H9 (cell line): ENCODE measurements around the gene BBS2. TPM values are rescaled to one million over a fixed set of nuclear protein-coding genes. Genes with fewer than 3 reads are reported as not detected.

ENCODE experiments used
- DNase-seq: peaks from one replicate; pipeline ENCODE4 v3.0.0-alpha.2; 2017
- H2AFZ ChIP-seq: one replicate; pipeline ENCODE4 v1.6.1; 2013; ENCODE audit warnings: mild to moderate bottlenecking, low read length, control low read depth, moderate library complexity
- H2AK5ac ChIP-seq: 2 replicates; pipeline ENCODE4 v1.6.1; 2013; ENCODE audit warnings: low read length, control low read depth, mixed read lengths; ENCODE audit not compliant: insufficient read length
- H2BK120ac ChIP-seq: one replicate; pipeline ENCODE4 v1.6.1; 2013; ENCODE audit warnings: low read depth, mild to moderate bottlenecking, low read length, control low read depth, inconsistent platforms; ENCODE audit not compliant: poor library complexity, severe bottlenecking
- H2BK12ac ChIP-seq: 2 replicates; pipeline ENCODE4 v1.6.1; 2013; ENCODE audit warnings: low read length, control low read depth, mixed read lengths, low read depth; ENCODE audit not compliant: insufficient read length
- H2BK15ac ChIP-seq: 2 replicates; pipeline ENCODE4 v1.6.1; 2013; ENCODE audit warnings: low read depth, low read length, control low read depth
- H2BK20ac ChIP-seq: one replicate; pipeline ENCODE4 v1.6.1; 2013; ENCODE audit warnings: low read depth, mild to moderate bottlenecking, low read length, control low read depth, inconsistent platforms; ENCODE audit not compliant: poor library complexity, severe bottlenecking
- H2BK5ac ChIP-seq: 2 replicates; pipeline ENCODE4 v1.6.1; 2013; ENCODE audit warnings: low read length, control low read depth, mixed read lengths; ENCODE audit not compliant: insufficient read length
- H3K14ac ChIP-seq: 2 replicates; pipeline ENCODE4 v1.6.1; 2013; ENCODE audit warnings: low read length, control low read depth; ENCODE audit not compliant: insufficient read depth
- H3K18ac ChIP-seq: 2 replicates; pipeline ENCODE4 v1.6.1; 2013; ENCODE audit warnings: low read depth, mild to moderate bottlenecking, mixed read lengths, low read length, control low read depth; ENCODE audit not compliant: insufficient read length
- H3K23ac ChIP-seq: 2 replicates; pipeline ENCODE4 v1.6.1; 2013; ENCODE audit warnings: low read length, control low read depth, mixed read lengths, low read depth; ENCODE audit not compliant: insufficient read length
- H3K23me2 ChIP-seq: 2 replicates; pipeline ENCODE4 v1.6.1; 2013; ENCODE audit warnings: low read depth, mild to moderate bottlenecking, mixed read lengths, low read length, control low read depth; ENCODE audit not compliant: insufficient read length, poor library complexity, severe bottlenecking
- H3K27ac ChIP-seq: 2 replicates; pipeline ENCODE4 v1.5.1; 2013; ENCODE audit warnings: low read length, control low read depth, mixed read lengths, low read depth; ENCODE audit not compliant: insufficient read length
- H3K27me3 ChIP-seq: 2 replicates; pipeline ENCODE4 v1.6.1; 2013; ENCODE audit warnings: low read length, control low read depth, inconsistent platforms; ENCODE audit not compliant: insufficient read depth
- H3K4ac ChIP-seq: 2 replicates; pipeline ENCODE4 v1.6.1; 2013; ENCODE audit warnings: low read depth, mild to moderate bottlenecking, control low read depth, inconsistent platforms, low read length, moderate library complexity
- H3K4me1 ChIP-seq: 2 replicates; pipeline ENCODE4 v1.6.1; 2013; ENCODE audit warnings: low read length, control low read depth, inconsistent platforms; ENCODE audit not compliant: insufficient read depth
- H3K4me2 ChIP-seq: 2 replicates; pipeline ENCODE4 v1.6.1; 2013; ENCODE audit warnings: low read length, control low read depth, mixed read lengths; ENCODE audit not compliant: insufficient read length, insufficient read depth
- H3K56ac ChIP-seq: 2 replicates; pipeline ENCODE4 v1.6.1; 2013; ENCODE audit warnings: low read depth, mild to moderate bottlenecking, mixed read lengths, low read length, control low read depth; ENCODE audit not compliant: insufficient read length
- H3K79me1 ChIP-seq: 2 replicates; pipeline ENCODE4 v1.6.1; 2013; ENCODE audit warnings: low read depth, mild to moderate bottlenecking, moderate library complexity, low read length, control low read depth, inconsistent platforms; ENCODE audit not compliant: insufficient read depth, poor library complexity, severe bottlenecking
- H3K79me2 ChIP-seq: 2 replicates; pipeline ENCODE4 v1.6.1; 2013; ENCODE audit warnings: low read length, control low read depth, inconsistent platforms; ENCODE audit not compliant: insufficient read depth
- H3K9ac ChIP-seq: 2 replicates; pipeline ENCODE4 v1.6.1; 2013; ENCODE audit warnings: low read length, control low read depth, mixed read lengths; ENCODE audit not compliant: insufficient read length; ENCODE audit errors: extremely low read depth
- H3K9me3 ChIP-seq: one replicate; pipeline ENCODE4 v1.6.1; 2013; ENCODE audit warnings: low read depth, low read length, inconsistent platforms; ENCODE audit not compliant: control insufficient read depth
- H3T11ph ChIP-seq: one replicate; pipeline ENCODE4 v1.6.1; 2013; ENCODE audit warnings: mild to moderate bottlenecking, low read length, control low read depth, inconsistent platforms
- H4K20me1 ChIP-seq: one replicate; pipeline ENCODE4 v1.6.1; 2013; ENCODE audit not compliant: control insufficient read depth, insufficient read length, insufficient read depth
- H4K5ac ChIP-seq: 2 replicates; pipeline ENCODE4 v1.6.1; 2013; ENCODE audit warnings: low read depth, mild to moderate bottlenecking, mixed read lengths, low read length, control low read depth; ENCODE audit not compliant: insufficient read length
- H4K8ac ChIP-seq: replicated peaks from 2 replicates; pipeline ENCODE4 v1.6.1; 2013; ENCODE audit warnings: low read length, control low read depth, mixed read lengths, low read depth; ENCODE audit not compliant: insufficient read length
- H4K91ac ChIP-seq: 2 replicates; pipeline ENCODE4 v1.6.1; 2013; ENCODE audit warnings: low read depth, mild to moderate bottlenecking, moderate library complexity, mixed read lengths, low read length, control low read depth; ENCODE audit not compliant: insufficient read length
- H3K27ac Mint-ChIP-seq, 3 experiments: 2 replicates in 2 of 3; 3 replicates in 1 of 3; pipeline ENCODE4 v1.8.0; 2020 to 2021; ENCODE audit warnings: mixed read lengths in 3 of 3, mild to moderate bottlenecking in 1 of 3, moderate library complexity in 1 of 3
- H3K27me3 Mint-ChIP-seq: 2 replicates; pipeline ENCODE4 v1.8.0; 2021; ENCODE audit warnings: low read depth, mild to moderate bottlenecking, moderate library complexity, mixed read lengths
- H3K36me3 Mint-ChIP-seq, 3 experiments: 2 replicates in 2 of 3; 3 replicates in 1 of 3; pipeline ENCODE4 v1.8.0; 2020 to 2021; ENCODE audit warnings: low read depth in 3 of 3, mixed read lengths in 3 of 3; ENCODE audit not compliant: insufficient read depth in 1 of 3
- H3K4me1 Mint-ChIP-seq, 2 experiments: 2 replicates each; pipeline ENCODE4 v1.8.0; 2020; ENCODE audit warnings: mixed read lengths in 2 of 2
- H3K4me3 Mint-ChIP-seq, 2 experiments: 2 replicates in 1 of 2; 3 replicates in 1 of 2; pipeline ENCODE4 v1.8.0; 2020 to 2021; ENCODE audit warnings: mild to moderate bottlenecking in 2 of 2, mixed read lengths in 2 of 2, moderate library complexity in 1 of 2
- H3K9me3 Mint-ChIP-seq, 2 experiments: 2 replicates in 1 of 2; 3 replicates in 1 of 2; pipeline ENCODE4 v1.8.0; 2020; ENCODE audit warnings: mild to moderate bottlenecking in 2 of 2, mixed read lengths in 2 of 2, moderate library complexity in 1 of 2
- CTCF ChIP-seq: fragments of 200-600 bp; sonication (generic); conservative IDR thresholded peaks from 3 replicates; pipeline ENCODE4 v1.8.0; 2021; ENCODE audit warnings: antibody characterized with exemption, mild to moderate bottlenecking
- WGBS: extraction: QIAGEN DNeasy Blood & Tissue Kit; methylation state at CpG from one replicate; pipeline ENCODE4 v1.1.7; 2013; ENCODE audit warnings: missing lambda C conversion rate, low lambda C conversion rate, mixed read lengths; ENCODE audit not compliant: insufficient read length; ENCODE audit errors: extremely low coverage; 5-methylcytosine and 5-hydroxymethylcytosine counted together
- total RNA-seq: library from RNA; stranded (reverse); gene quantifications from 2 replicates; pipeline ENCODE4 v1.2.1, GENCODE V29; 2021

Gene BBS2
- total RNA-seq, 1 experiment from 2014 or later: 13.1 TPM

GRCh38 chr16:56481468-56482122, 38.2 kb downstream of the BBS2 start:
- no CpG with 5 or more reads among the region's 2 CpGs for WGBS
- Mint-ChIP-seq H3K27ac (no peak overlapping the region; a peak in 1 of 7 replicates), H3K4me3 (no peak overlapping the region), H3K4me1 (peaks cover 5% of the 10 kb centered on the region in 2 experiments), H3K27me3 (no peaks in the 10 kb centered on the region), H3K9me3 (no peaks in the 10 kb centered on the region), H3K36me3 (peaks cover 3 to 24% (median 12%) of the 10 kb centered on the region in 3 experiments; a peak in 6 of 7 replicates)
- Histone ChIP-seq H2BK120ac (no peak overlapping the region), H3K14ac (no peak overlapping the region), H3K4me1 (no peaks in the 10 kb centered on the region), H3K9ac (no peak overlapping the region), H2BK15ac (no peak overlapping the region), H3K4ac (no peak overlapping the region), H3K56ac (no peak overlapping the region), H3K23ac (no peak overlapping the region), H3K23me2 (no peaks in the 10 kb centered on the region), H2BK12ac (no peak overlapping the region), H3T11ph (no peak overlapping the region), H2BK20ac (no peak overlapping the region), H2BK5ac (no peak overlapping the region), H2AFZ (no peak overlapping the region), H3K9me3 (no peaks in the 10 kb centered on the region), H3K4me2 (no peak overlapping the region), H3K18ac (no peak overlapping the region), H3K79me1 (no peaks in the 10 kb centered on the region), H2AK5ac (no peak overlapping the region), H4K91ac (no peak overlapping the region), H4K5ac (no peak overlapping the region), H3K79me2 (no peaks in the 10 kb centered on the region), H3K27ac (no peak overlapping the region), H4K8ac (no peak overlapping the region), H3K27me3 (no peaks in the 10 kb centered on the region), H4K20me1 (peaks cover 2% of the 10 kb centered on the region)
- no peak for DNase-seq
- no peak for TF ChIP-seq CTCF
